ENCODE results near the gene DMRT3. TPM values are rescaled to one million over a fixed set of nuclear protein-coding genes. Genes with fewer than 3 reads are reported as not detected.

Gene DMRT3
- total RNA-seq, 1 experiment from 2014 or later, result not detected

DNA sequence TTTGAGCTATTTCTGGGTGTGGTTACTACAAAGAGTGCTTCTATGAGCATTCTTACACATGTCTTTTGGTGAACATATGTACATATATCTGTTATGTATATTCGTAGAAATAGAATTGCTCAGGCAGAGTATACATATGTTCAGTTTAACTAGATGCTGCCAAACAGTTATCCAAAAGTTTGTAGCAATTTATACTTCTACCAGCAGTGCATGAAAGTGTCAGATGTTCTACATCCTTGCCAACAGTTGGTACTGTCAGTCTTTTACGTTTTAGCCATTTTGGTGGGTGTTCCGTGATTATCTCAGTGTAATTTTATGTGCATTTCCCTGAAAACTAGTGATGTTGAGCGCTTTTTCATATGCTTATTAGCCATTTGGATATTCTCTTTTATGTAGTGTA, 37.8 kb downstream of the DMRT3 start:
- Mint-ChIP-seq H3K4me3 (no peak overlapping the region), H3K27me3 (ENCODE audit: low read depth) (peaks cover 21% of the 10 kb centered on the region), H3K36me3 (no peaks in the 10 kb centered on the region), H3K27ac (no peak overlapping the region), H3K4me1 (peaks cover 11% of the 10 kb centered on the region), H3K9me3 (no peaks in the 10 kb centered on the region)
- ChIA-PET CTCF (no interaction called here), POLR2A (no interaction called here)
- TF ChIP-seq, protein P1, sequence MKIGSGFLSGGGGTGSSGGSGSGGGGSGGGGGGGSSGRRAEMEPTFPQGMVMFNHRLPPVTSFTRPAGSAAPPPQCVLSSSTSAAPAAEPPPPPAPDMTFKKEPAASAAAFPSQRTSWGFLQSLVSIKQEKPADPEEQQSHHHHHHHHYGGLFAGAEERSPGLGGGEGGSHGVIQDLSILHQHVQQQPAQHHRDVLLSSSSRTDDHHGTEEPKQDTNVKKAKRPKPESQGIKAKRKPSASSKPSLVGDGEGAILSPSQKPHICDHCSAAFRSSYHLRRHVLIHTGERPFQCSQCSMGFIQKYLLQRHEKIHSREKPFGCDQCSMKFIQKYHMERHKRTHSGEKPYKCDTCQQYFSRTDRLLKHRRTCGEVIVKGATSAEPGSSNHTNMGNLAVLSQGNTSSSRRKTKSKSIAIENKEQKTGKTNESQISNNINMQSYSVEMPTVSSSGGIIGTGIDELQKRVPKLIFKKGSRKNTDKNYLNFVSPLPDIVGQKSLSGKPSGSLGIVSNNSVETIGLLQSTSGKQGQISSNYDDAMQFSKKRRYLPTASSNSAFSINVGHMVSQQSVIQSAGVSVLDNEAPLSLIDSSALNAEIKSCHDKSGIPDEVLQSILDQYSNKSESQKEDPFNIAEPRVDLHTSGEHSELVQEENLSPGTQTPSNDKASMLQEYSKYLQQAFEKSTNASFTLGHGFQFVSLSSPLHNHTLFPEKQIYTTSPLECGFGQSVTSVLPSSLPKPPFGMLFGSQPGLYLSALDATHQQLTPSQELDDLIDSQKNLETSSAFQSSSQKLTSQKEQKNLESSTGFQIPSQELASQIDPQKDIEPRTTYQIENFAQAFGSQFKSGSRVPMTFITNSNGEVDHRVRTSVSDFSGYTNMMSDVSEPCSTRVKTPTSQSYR (CRISPR knock-in tag; IDR thresholded peaks at IDR 0.05), result no peak
- TF ChIP-seq ZNF317 (CRISPR knock-in tag; IDR thresholded peaks at IDR 0.05; ENCODE audit: borderline replicate concordance, low read depth) (no peak), FOXJ3 (CRISPR knock-in tag; IDR thresholded peaks at IDR 0.05; ENCODE audit: borderline replicate concordance) (no peak), SMAD3 (CRISPR knock-in tag; IDR thresholded peaks at IDR 0.05; ENCODE audit: borderline replicate concordance) (no peak)
- DNase-seq (ENCODE audit: low spot score) (no peak), ATAC-seq (no peak)

DNA sequence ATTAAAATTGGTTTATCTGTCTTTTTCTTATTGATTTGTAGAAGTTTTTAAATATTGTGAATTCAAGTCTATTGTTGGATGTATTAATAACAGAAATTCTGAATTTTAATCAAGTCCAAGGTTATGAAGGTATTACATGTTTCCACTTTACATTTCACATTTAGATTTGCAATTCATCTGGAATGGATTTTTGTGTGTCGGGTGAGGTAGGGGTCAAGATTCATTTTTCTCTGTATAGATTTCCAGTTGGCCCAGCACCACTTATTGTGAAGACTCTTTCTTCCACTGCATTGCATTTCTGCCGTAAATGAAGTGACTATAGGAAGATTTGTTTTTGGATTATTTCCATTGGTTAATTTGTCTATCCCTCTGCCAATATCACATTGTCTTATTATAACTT, 38.2 kb downstream of the DMRT3 start:
- CTCF ChIA-PET, result no interaction called here
- H3K27ac Mint-ChIP-seq, result no peak overlapping the region
- POLR2A ChIA-PET, result no interaction called here
- no peaks in the 10 kb centered on the region for H3K9me3 Mint-ChIP-seq
- TF ChIP-seq, protein P2, sequence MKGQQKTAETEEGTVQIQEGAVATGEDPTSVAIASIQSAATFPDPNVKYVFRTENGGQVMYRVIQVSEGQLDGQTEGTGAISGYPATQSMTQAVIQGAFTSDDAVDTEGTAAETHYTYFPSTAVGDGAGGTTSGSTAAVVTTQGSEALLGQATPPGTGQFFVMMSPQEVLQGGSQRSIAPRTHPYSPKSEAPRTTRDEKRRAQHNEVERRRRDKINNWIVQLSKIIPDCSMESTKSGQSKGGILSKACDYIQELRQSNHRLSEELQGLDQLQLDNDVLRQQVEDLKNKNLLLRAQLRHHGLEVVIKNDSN (CRISPR knock-in tag; IDR thresholded peaks at IDR 0.05), result no peak
- TF ChIP-seq TCF7 (CRISPR knock-in tag; IDR thresholded peaks at IDR 0.05; ENCODE audit: low read depth) (no peak), NFYB (CRISPR knock-in tag; conservative IDR thresholded peaks at IDR 0.05; ENCODE audit: low read depth) (no peak), RORB (CRISPR knock-in tag; IDR thresholded peaks at IDR 0.05) (no peak)
- no peak overlapping the region for H3K4me3 Mint-ChIP-seq
- peaks cover 7% of the 10 kb centered on the region for H3K4me1 Mint-ChIP-seq
- H3K36me3 Mint-ChIP-seq, result no peaks in the 10 kb centered on the region
- ATAC-seq (no peak), DNase-seq (ENCODE audit: low spot score) (no peak)
- peaks cover 18% of the 10 kb centered on the region for H3K27me3 Mint-ChIP-seq (ENCODE audit: low read depth)

DNA sequence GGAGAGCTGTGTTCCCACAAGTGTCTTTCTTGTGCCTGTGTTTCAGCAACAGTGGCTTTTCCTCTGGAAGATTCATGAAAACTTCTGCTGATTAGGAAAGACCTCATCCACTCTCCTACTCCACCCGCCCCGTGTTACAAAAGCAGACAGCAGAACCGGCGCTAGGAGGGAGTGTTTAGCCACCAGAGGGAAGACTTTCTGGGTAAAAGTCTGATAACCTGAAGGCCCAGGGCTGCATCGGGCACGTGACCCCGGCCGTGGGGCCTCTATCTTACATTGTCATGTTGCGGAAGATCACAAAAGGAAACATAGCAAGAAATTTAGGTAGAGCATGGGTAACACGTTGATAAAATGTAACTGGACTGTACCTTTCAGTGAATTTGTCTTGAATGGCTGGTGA, 41.7 kb downstream of the DMRT3 start:
- H3K27me3 Mint-ChIP-seq (ENCODE audit: low read depth), result peaks cover 16% of the 10 kb centered on the region
- TF ChIP-seq ZNF138 (CRISPR knock-in tag; conservative IDR thresholded peaks at IDR 0.05) (no peak), ZNF219 (CRISPR knock-in tag; IDR thresholded peaks at IDR 0.05; ENCODE audit: borderline replicate concordance) (no peak), JUN (CRISPR knock-in tag; IDR thresholded peaks at IDR 0.05) (no peak), ETV6 (CRISPR knock-in tag; IDR thresholded peaks at IDR 0.05) (no peak), FOXP1 (CRISPR knock-in tag; IDR thresholded peaks at IDR 0.05; ENCODE audit: borderline replicate concordance) (no peak), JAZF1 (CRISPR knock-in tag; IDR thresholded peaks at IDR 0.05) (no peak), USF2 (CRISPR knock-in tag; IDR thresholded peaks at IDR 0.05) (peak; percentile 94), ZMAT4 (CRISPR knock-in tag; IDR thresholded peaks at IDR 0.05) (no peak), ZNF121 (CRISPR knock-in tag; IDR thresholded peaks at IDR 0.05) (no peak)
- TF ChIP-seq, protein P3, sequence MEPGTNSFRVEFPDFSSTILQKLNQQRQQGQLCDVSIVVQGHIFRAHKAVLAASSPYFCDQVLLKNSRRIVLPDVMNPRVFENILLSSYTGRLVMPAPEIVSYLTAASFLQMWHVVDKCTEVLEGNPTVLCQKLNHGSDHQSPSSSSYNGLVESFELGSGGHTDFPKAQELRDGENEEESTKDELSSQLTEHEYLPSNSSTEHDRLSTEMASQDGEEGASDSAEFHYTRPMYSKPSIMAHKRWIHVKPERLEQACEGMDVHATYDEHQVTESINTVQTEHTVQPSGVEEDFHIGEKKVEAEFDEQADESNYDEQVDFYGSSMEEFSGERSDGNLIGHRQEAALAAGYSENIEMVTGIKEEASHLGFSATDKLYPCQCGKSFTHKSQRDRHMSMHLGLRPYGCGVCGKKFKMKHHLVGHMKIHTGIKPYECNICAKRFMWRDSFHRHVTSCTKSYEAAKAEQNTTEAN (CRISPR knock-in tag; IDR thresholded peaks at IDR 0.05), result no peak
- TF ChIP-seq, protein P2 (CRISPR knock-in tag; IDR thresholded peaks at IDR 0.05), result peak; percentile 94
- ChIA-PET POLR2A (no interaction called here), CTCF (no interaction called here)
- H3K4me3 Mint-ChIP-seq, result no peak overlapping the region
- H3K36me3 Mint-ChIP-seq, result no peaks in the 10 kb centered on the region
- H3K9me3 Mint-ChIP-seq, result peaks cover 9% of the 10 kb centered on the region
- ATAC-seq (peak; percentile 98), DNase-seq (ENCODE audit: low spot score) (peak; percentile 63)
- H3K4me1 Mint-ChIP-seq, result no peaks in the 10 kb centered on the region
- no peak overlapping the region for H3K27ac Mint-ChIP-seq
